DMS79 (cell line): ENCODE results near the gene SIPA1L3.

Experiments
- DNase-seq: peaks from one replicate; lab custom pipeline; 2025; lab: John Stamatoyannopoulos, UW

SIPA1L3 gene

DNA sequence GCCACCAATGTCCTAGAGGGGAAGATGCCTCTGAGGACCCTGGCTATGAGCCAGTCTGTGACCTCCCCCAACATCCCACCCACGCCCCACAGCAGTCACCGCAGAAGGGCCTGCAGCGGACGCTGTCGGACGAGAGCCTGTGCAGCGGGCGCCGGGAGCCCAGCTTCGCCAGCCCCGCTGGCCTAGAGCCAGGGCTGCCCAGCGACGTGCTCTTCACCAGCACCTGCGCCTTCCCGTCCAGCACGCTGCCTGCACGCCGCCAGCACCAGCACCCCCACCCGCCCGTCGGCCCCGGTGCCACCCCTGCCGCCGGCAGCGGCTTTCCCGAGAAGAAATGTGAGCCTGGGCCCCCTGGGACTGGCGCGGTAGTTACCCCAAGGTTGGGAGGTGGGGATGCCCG is 286.4 kb downstream of the SIPA1L3 start:
- DNase-seq = peak; percentile 46

DNA sequence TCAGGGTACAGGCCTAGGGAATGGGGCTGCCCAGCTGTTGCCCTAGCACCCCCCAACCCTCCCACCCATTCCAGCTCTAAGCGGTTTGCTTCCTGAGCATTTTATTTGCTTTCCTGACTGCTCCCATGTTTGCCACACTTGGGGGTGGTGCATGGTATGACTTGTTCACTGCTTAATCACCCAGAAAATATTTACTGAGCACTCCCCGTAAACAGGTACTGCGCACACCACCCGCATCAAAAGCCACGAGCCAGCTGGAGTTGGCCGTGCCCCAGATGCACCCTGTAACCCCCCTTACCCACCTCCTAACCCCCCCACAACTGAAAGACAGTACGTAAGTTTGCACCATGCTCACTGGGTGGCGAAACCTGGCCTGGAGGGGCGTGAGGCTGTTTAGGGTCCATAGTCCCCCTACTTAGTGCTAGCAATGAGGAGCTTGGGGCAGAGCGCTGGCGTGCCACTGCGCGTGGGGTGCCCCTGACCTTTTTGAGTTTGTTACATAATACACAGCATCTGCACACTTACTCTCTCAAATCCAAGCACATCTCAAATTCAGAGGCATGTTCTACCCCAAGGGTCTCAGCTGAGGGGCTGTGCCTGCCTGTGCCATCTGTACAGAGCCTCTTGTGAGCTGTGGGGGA is 287.2 kb downstream of the SIPA1L3 start:
- peak; percentile 45 for DNase-seq

DNA sequence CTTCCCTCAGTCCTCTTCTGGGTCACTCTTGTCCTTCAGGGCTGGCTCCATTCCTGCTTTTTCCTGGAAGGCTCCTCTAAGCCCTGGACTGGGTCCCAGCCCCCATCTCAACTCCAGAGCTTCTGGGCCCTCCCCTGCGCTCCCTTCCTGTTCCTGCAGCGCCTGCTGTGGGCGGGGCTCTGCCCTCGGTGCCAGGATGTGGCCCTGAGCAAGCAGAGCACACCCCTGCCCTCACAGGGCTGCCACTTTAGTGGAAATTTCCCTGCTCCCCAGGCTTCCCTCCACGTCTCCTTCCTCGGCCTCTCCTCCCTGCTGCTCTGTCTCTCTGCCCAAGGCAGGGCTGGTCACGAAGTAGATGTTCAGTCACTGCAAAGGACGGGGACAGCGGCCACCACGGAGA is 288.2 kb downstream of the SIPA1L3 start:
- DNase-seq = no peak

DNA sequence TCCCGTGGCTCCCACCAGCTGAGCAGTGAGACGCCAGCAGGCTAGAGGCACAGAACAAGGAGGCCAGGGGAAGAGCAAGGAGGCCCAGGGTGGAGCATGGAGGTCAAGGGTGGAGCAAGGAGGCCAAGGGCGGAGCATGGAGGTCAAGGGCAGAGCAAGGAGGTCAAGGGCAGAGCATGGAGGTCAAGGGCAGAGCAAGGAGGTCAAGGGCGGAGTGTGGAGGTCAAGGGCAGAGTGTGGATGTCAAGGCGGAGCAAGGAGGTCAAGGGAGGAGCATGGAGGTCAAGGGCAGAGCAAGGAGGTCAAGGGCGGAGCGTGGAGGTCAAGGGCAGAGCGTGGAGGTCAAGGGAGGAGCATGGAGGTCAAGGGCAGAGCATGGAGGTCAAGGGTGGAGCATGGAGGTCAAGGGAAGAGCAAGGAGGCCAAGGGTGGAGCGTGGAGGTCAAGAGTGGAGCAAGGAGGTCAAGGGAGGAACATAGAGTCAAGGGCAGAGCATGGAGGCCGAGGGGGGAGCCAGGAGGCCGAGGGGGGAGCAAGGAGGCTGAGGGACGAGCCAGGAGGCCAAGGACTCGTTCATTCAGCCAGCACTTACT is 289.3 kb downstream of the SIPA1L3 start:
- no peak for DNase-seq

DNA sequence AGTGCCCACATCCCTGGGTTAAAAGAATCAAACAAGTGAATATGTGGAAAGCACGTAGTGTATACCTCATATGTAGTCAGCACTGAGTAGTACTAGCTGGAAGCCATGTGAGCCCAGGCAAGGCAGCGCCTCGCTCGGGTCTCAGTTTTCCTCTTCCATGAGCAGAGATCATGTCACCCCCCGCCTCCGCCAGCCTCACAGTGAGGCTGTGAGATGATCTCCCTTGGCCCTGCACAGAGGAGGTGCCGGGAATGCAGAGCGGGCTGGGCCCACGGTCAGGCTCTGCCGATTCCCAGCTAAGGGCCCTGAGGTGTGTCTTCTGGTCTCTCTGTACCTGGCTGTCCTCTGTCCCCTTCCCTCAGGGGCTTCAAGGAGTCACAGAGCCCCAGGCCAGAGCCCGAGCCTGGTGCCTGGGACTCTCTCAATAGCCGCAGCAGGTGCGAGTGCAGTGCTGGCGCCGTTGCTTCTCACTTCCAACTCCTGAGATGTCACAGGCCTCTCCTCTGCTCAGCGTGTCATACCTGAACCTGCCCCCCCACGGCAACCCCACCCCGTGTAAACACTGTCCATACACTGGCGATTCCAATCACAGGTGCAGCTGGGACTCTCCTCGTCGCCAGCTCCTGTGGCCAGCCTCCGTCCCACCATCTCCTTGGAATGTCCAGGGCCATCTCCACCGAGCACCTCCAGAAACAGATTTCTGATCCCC is 290.1 kb downstream of the SIPA1L3 start:
- no peak for DNase-seq

DNA sequence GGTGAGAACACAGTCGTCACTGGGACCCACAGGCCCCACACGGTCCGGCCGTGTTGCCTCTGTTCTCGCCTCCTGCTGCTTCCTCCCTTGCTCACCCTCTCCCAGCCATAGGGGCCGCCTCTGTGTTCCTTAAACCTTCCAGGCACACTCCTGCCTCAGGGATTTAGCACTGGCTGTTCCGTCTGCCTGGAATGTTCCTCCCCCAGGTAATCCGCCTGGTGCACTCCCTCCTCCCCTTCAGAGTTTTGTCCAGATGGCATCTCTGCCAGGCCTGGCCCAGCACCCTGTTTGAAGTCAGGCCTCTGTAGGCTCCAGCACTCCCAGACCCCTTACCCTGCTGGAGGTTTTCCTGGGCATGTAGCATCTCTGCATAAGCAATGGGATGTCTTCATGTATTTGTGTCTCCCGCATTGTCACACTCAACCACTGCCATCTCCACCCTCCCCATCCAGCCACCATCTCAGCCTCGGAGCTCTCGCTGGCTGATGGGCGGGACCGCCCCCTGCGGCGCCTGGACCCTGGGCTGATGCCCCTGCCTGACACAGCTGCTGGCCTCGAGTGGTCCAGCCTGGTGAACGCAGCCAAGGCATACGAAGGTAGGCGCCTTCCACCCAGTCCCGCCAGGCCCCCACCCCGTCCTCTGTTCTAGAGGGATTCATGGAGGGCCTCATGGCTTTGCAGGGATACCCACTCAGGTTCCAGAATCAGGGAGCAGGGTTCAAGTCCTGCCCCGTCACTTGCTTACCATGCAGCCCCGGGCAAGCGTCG is 291.1 kb downstream of the SIPA1L3 start:
- DNase-seq = no peak

DNA sequence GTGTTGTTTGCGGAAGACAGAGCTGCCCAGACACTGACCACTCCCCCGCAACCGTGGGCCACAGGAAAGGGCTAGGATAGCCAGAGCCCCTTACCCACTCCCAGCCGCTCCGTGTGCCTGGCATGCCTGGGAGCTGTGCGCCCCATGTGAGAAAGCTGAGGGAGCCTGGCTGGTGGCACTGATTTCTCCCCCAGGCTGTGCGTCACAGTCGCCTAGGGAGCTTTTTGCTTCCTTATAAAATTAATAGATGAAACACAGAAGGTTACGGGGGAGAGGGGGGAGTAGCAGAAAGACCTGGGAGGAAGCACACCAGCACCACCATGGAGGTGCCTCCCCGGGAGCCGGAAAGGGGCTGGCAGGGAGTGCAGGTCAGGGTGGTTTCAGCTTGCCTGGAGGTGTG is 292.3 kb downstream of the SIPA1L3 start:
- DNase-seq = no peak

DNA sequence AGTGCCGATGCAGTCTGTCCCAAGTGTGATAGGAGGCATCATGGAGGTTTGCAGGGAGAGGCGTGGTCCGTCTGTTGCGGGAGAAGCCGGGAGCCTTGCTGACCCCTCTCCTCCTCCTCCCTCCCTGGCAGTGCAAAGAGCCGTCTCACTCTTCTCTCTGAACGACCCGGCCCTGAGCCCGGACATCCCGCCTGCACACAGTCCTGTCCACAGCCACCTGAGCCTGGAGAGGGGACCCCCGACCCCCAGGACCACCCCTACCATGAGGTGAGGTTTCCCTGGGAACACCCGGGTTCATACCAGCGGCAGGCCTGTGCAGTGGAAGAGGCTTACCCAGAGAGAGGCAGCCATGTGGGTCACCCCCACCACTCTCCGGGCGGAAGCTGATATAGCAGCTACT is 294.7 kb downstream of the SIPA1L3 start:
- no peak for DNase-seq

DNA sequence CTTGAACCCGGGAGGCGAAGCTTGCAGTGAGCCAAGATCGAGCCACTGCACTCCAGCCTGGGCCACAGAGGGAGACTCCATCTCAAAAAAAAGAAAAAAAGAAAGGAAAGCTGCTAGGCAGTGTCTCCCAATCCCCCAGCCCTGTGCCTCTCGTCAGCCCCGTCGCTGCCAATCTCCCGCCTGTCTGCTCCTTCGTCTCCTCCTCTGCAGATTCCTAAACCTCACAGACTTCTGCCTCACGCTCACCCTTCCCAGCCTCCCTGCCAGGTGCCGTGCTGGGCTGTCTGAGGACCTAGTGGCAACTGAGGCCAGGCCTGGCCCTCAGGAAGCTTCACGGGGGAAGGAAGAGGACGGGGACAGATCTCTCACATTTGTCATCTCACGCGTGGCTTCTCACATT is 295.5 kb downstream of the SIPA1L3 start:
- DNase-seq = no peak

DNA sequence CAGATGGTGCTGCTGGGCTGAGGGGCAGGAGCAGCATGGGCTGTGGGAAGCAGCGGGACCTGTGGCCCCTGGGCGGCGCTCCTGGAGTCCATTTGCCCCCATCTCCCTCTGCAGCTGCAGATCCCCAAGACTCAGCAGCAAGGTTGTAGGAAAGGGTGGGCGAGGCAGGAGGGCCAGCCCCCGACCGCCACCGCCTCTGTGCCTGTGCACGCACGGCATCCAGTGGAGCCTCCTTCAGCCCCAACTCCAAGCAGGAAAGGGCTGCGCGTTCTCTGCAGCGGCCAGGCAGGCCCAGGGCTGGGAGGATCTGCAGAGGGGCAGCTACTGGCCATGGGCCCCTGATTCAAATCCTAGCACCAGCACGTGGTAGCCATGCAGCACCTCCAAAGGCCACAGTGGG is 296.2 kb downstream of the SIPA1L3 start:
- no peak for DNase-seq

DNA sequence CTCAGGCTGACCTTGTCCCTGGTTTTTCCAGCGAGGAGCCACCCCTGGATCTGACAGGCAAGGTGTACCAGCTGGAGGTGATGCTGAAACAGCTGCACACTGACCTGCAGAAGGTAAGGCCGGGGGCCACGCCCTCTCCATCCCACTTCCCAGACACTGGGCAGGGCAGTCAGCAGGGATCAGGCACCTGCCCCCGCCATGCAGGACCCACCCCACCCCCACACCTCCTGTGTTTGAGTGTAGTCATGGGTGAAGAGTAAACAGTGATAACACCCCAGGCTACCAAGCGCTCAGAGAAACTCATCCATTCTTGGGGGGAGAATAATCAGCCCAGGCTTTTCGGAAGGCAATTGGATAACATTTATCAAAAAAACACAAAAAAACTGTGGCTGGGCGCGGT is 297.1 kb downstream of the SIPA1L3 start:
- peak; percentile 43 for DNase-seq

DNA sequence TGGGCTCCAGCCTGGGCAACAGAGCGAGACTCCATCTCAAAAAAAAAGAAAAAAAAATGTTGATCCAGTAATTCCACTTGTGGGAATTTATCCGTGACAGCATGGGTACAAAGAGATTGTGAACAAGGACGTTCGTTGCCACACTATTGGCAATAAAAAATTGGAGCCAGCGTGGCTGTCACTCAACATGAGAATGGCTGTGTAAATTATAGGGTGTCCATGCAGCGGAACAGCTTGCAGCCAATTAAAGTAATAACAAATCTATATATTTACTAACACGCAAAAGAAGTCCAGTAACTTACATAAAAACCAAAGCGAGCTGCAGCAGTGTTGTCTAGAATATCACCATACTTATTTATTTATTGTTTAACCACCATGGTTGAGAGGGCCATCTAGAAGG is 297.7 kb downstream of the SIPA1L3 start:
- DNase-seq = peak; percentile 58

DNA sequence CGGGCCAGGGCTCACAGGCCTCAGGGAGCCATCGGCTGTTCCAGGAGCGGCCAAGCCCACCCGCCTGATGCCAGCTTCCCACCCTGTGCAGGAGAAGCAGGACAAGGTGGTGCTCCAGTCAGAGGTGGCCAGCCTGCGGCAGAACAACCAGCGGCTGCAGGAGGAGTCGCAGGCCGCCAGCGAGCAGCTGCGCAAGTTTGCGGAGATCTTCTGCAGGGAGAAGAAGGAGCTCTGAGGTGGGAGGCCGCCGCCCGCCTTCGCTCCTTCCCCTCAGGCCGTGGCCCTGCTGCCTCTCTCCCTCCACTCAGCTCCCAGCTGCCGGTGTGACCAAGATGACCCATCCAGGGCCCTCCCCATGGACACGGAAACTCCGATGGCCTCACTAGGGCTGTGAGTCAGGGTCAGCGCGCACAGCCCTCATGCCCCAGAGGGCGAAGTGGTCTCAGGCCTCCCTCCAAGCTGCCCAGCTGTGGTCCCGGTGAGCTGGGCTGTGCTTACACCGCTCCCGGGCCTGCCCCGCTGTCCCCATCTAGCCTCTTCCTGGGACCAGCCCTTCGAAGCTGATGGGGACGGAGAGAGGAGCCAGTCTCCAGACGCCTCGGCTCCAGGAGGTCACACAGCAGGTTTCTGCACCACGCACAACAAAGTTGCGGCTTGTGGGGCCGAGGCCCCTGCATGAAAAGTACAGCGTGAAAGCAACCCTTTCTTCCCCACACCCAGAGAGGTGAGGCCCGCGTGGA is 299.2 kb downstream of the SIPA1L3 start:
- no peak for DNase-seq

DNA sequence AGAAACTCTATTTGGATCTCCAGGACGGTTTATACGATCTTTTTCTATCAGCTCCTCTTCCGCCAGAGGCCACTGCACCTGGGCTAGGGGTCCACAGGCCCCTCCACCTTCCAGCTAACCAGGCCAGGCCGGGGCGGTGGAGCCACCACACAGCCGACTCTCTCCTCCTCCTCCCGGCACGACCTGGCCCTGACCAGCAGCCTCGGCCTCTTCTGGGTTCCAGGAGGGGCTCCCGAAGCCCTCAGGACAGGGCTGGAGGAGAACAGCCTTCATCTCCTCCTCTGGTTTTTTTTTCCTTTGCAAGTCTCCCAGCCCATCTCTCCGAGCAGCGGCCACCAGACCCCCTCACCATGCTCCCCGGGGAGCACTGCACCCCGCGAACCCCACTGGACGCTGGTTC is 299.9 kb downstream of the SIPA1L3 start:
- no peak for DNase-seq

DNA sequence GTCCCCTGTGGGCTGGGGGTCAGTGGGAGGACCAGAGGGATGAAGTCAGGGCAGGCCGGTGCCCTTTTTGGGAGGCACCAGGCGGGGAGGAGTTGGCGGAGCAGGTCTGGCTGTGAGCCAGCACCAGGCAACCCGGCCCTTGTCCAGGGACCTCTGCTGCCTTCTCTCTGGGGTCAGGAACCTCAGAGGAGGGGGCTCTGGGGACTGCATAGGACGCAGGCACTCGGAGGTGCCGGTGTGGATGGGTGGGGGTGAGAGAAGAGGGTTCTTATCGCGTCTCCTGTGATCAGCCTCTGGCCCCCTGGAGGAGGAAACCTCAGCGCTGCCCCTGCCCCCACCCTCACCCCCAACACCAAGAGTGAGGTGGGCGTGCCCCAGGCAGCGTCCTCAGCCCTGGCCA is 300.5 kb downstream of the SIPA1L3 start:
- DNase-seq = no peak

DNA sequence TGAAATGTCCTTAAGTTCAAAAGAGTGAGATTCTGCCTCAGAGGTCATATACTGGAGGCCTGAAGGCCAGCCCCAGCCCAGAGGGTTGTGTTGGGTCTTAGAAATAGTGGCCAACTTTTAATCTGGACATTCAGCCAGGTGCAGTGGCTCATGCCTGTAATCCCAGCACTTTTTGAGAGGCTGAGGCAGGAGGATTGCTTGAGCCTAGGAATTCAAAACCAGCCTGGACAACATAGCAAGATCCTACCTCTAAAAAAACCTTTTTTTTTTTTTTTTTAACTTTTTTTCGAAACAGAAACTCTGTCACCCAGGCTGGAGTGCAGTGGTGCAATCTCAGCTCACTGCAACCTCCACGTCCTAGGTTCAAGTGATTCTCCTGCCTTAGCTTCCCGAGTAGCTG is 301.6 kb downstream of the SIPA1L3 start:
- DNase-seq = no peak

DNA sequence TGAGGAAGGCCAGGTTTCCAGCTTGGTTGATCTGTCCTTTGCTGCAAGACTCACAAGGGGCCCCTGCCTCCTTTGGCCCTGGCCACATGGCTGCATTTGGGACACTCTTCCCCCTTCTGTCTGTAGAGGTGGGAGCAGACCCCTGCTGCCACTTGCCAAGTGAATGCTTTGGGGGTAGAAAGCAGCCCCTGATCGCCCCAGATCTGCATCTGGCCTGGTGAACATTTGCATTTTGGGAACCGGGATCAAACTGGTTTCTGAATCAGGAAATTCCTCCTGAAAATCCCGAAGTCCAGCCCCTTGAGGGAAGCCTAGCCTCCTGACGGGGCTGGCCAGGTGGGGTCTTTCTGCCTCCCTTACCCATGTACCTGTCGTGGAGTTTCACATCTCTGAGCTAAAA is 302.1 kb downstream of the SIPA1L3 start:
- DNase-seq = no peak

DNA sequence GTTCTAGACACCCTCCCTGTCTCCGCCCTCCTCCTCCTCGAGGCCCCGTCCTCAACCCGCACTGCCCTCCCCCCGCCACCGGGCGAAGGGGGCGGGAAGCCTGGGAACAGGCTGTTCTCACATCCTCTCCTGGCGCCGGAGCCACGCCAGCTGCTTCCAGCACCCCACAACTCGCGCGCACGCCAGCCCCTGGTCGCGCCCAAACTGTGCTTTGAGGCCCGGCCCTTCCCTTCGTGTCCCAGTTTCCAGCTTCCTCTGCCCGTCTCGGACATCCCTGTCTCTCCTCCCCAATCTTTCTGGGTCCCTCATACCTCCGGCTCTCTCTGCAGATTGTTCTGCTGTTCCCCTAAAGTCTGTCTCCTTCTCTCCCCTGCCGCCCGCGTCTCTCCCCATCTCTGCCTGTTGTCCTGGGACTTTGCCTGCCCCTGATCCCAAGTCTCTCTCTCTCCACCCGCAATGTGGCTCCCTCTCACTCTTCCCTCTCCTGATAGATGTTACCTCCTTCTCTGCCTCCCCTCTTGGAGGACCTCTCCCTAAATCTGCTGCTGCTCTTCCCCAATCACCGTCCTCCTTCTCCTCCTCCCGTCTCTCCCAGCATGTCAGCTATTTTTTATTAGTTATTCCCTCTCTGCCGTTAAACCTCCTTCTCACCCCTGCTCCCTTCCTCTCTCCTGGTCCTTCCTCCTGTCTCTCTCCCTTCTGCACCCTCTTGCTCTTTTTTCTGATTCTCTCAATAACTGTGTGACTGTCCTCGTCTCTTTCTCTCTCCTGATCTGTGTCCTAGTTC is 302.9 kb downstream of the SIPA1L3 start:
- no peak for DNase-seq

DNA sequence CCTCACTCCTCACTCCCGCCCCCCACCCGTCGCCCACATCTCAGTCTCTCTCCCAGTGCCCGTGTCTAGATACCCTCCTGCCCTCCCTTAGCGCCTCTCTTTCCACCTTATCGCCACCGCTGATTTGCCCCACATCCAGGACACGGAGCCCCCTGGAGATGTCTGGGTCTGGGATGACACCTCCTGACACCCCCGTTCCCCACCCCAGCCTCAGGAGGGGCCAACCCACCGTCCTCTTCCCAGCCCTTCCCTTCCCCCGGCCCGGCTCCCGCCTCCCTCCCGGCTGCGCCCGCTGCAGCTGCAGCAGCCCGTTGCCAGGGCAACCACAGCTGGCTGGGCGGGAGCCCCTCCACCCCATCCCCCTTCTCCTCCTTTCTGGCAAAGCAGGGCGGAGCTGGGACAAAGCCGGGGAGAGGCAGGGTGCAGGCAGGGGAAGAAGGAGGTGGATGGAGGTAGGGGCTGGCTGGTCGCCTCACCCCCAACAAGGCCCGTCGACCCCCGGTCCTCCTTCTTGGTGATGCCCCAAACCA is 303.5 kb downstream of the SIPA1L3 start:
- DNase-seq = peak; percentile 51

DNA sequence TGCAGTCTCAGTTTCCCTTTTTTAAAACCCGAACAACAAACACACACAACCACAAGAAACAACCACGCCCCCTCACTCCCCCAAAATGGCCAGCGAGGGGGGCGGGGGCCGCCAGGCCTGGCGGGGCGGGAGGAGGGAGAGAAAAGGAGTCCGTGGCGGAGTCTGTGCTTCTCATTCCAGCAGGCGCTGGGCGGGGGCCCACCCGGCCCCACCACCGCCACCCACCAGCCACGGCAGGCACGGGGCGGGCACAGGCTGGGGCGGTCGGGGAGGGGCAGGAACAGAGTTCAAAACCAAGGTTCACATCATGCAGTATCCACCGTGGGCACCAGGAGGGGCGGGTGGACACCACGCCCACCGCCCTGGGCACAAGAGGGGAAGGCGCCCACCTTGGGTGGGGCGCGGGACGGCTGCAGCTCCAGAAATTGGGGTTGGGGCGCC is 304.2 kb downstream of the SIPA1L3 start:
- no peak for DNase-seq

DNA sequence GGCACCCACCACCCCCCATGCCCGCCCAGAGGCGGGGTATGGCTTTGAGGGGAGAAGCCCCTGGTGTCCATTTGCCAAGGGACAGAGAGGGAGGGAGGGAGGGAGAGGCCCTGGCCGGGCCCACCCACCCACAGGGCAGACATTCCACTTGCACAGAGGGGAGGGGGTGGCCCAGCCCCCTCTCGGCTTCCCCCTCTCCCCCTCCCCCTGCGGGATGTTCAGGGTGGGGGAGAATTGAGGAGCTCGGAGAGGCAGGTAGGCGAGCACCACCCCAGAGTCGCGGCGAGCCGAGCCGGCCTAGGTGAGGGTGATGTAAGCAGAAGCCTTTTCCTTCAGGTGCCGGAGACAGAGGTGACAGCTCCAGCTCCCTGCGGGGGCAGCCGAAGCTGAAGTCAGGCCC is 304.8 kb downstream of the SIPA1L3 start:
- no peak for DNase-seq
